NCI-H128 (cell line): ENCODE data around the gene CARD18.
"Not testable (repeated sequence)": the region's sequence is repeated elsewhere in the genome, so short reads cannot be mapped to it uniquely, and the experiment has no call there.

Experiments used
- DNase-seq: peaks from one replicate; lab custom pipeline; 2025; ENCODE audit not compliant: unreplicated experiment; lab: John Stamatoyannopoulos, UW

Gene CARD18

GRCh38 chr11:105135883-105136282, 3.7 kb downstream of the CARD18 start:
- DNase-seq, result no peak

- no peak for DNase-seq
Measured at GRCh38 chr11:105132716-105133511, 6.7 kb downstream of the CARD18 start.

GRCh38 chr11:105130189-105130813, 9.3 kb downstream of the CARD18 start:
- no peak for DNase-seq

GRCh38 chr11:105124756-105125155, 14.8 kb downstream of the CARD18 start:
- no peak for DNase-seq

GRCh38 chr11:105111145-105111944, 28.2 kb downstream of the CARD18 start:
- no peak for DNase-seq

- DNase-seq, result no peak
Measured at GRCh38 chr11:105110688-105111030, 28.9 kb downstream of the CARD18 start.

GRCh38 chr11:105109855-105110687, 29.5 kb downstream of the CARD18 start:
- DNase-seq, result no peak

GRCh38 chr11:105109321-105109720, 30.2 kb downstream of the CARD18 start:
- DNase-seq, result no peak

GRCh38 chr11:105108247-105108646, 31.3 kb downstream of the CARD18 start:
- no peak for DNase-seq

- not testable (repeated sequence) for DNase-seq
Measured at GRCh38 chr11:105107226-105107825, 32.2 kb downstream of the CARD18 start.

GRCh38 chr11:105106140-105106539, 33.4 kb downstream of the CARD18 start:
- no peak for DNase-seq

GRCh38 chr11:105104292-105104691, 35.3 kb downstream of the CARD18 start:
- no peak for DNase-seq

GRCh38 chr11:105103336-105103735, 36.2 kb downstream of the CARD18 start:
- DNase-seq, result no peak

GRCh38 chr11:105102079-105102581, 37.4 kb downstream of the CARD18 start:
- not testable (repeated sequence) for DNase-seq

- no peak for DNase-seq
Measured at GRCh38 chr11:105100981-105101630, 38.5 kb downstream of the CARD18 start.

- no peak for DNase-seq
Measured at GRCh38 chr11:105100206-105100605, 39.4 kb downstream of the CARD18 start.

GRCh38 chr11:105099594-105099993, 40.0 kb downstream of the CARD18 start:
- DNase-seq, result not testable (repeated sequence)

GRCh38 chr11:105092256-105093239, 47.0 kb downstream of the CARD18 start:
- no peak for DNase-seq
